Choroid plexus epithelial cell (primary cell): Measurements from ENCODE around the gene CREBL2.
"Not testable (repeated sequence)": the region's sequence is repeated elsewhere in the genome, so short reads cannot be mapped to it uniquely, and the experiment has no call there.

Source experiments
- DNase-seq: peaks from one replicate; pipeline ENCODE4 v3.0.0-alpha.2; 2010; ENCODE audit warnings: low read depth
- H3K4me3 ChIP-seq: 2 replicates; pipeline ENCODE4 v1.5.1; 2011; ENCODE audit warnings: low read depth, mild to moderate bottlenecking, control low read depth, low read length, moderate library complexity
- TF ChIP-seq, protein P1 (sequence below): conservative IDR thresholded peaks from 2 replicates; pipeline ENCODE4 v1.5.1; 2011; ENCODE audit warnings: low read depth, mild to moderate bottlenecking, control low read depth, inconsistent platforms, low read length, moderate library complexity

CREBL2 gene, protein sequence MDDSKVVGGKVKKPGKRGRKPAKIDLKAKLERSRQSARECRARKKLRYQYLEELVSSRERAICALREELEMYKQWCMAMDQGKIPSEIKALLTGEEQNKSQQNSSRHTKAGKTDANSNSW

DNA sequence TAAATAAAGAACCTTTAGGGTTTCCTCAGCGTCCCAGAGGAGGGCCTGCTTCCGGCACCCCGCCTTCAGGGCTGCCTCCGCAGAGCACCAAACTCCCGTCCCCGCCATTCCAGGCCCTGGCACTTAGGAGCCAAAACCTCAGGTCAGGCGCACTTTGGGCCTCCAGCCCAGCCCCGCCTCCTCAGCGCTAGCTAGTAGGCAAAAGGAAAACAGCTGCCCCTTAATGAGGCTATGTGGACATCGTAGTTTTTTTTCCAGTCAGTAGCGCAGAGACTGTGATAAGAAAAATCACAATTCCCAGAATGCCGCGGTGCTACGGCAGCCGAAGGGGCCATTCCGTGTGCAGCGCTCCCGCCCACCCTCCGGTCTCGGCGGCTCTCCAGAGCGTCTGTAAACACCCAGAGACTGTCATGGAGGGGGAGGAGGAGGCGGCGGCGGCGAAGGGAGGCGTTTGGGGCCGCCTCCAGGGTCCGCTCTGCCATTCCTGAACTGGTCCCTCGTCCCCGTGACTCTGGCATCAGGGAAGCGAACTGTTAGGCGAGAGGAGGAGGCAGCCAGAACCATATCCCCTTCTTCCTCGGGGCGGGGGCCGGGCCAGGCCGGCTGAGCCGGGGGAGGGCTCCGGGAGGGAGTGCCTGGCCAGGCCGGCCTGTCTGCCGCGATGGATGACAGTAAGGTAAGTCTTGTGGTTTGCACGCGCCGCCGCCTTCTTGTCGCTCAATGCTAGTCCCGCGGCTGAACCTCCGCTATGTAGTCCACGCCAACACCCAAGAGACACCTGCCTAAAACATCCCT, at the start of gene CREBL2:
Gene CREBL2, plus strand, starts transcription at position 365 of the 795 bp plus-strand sequence. Its CDS starts 297 bp downstream, at position 662.
- TF ChIP-seq, protein P1, sequence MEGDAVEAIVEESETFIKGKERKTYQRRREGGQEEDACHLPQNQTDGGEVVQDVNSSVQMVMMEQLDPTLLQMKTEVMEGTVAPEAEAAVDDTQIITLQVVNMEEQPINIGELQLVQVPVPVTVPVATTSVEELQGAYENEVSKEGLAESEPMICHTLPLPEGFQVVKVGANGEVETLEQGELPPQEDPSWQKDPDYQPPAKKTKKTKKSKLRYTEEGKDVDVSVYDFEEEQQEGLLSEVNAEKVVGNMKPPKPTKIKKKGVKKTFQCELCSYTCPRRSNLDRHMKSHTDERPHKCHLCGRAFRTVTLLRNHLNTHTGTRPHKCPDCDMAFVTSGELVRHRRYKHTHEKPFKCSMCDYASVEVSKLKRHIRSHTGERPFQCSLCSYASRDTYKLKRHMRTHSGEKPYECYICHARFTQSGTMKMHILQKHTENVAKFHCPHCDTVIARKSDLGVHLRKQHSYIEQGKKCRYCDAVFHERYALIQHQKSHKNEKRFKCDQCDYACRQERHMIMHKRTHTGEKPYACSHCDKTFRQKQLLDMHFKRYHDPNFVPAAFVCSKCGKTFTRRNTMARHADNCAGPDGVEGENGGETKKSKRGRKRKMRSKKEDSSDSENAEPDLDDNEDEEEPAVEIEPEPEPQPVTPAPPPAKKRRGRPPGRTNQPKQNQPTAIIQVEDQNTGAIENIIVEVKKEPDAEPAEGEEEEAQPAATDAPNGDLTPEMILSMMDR = no peak
- H3K4me3 ChIP-seq = peak within 1 kb of the TSS; percentile 88
- peak; percentile 98 for DNase-seq

DNA sequence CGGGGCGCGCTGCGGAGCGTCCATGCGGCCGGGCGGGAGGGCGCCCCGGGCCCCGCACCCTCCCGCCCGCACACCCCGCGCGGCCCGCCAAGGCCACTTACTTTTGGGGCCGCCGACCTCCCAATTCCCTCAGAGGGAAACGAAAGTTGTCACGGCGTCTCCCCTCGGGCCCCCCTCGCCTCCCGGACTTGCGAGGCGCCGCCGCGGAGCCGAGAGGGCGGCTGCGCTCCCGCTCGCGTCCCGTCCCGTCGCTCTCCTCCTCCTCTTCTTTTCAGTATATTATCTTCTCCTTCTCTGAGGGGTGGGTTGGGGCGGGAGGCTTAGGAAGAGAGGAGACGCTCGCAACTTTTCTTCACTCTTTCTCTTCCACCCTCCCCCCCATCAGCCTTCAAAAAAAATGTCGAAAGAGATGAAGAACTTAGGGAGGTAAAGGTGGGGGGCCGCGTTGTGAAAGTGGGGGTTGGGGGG, 49.6 kb upstream of the CREBL2 start:
- peak; percentile 42 for DNase-seq
- H3K4me3 ChIP-seq = peak overlapping the region; percentile 82
- TF ChIP-seq, protein P1 = no peak

GRCh38 chr12:12562585-12563261, 49.0 kb upstream of the CREBL2 start, which contains the start of gene DUSP16:
Gene DUSP16, minus strand, starts transcription at chr12:12562863. Its CDS starts 41,765 bp downstream, at chr12:12521098.
- DNase-seq = peak; percentile 96
- H3K4me3 ChIP-seq = peak within 1 kb of the TSS; percentile 82
- TF ChIP-seq, protein P1 = no peak

- DNase-seq = peak; percentile 40
- H3K4me3 ChIP-seq = peak overlapping the region; percentile 82
- TF ChIP-seq, protein P1 = no peak
Measured at GRCh38 chr12:12563290-12563928, 48.3 kb upstream of the CREBL2 start.

DNA sequence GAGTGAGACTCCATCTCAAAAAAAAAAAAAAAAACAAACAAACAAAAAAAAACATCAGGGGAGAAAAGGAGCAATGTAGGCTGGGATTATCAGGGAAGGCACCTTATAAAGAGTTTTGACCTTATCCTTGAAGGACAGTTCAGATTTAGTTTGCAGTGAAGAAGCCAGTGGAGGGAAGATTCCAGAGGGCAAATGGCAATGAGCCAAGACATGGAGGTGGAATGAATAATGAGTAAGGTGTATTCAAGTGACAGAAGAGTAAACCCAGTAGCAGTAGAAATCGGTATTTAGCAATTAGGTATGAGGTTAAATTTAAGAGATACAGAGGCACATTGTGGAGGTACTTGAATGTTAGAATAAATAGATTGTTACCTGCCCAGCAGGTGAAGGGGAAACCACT, 46.8 kb upstream of the CREBL2 start:
- TF ChIP-seq, protein P1 = no peak
- H3K4me3 ChIP-seq = no peak overlapping the region
- DNase-seq = no peak

DNA sequence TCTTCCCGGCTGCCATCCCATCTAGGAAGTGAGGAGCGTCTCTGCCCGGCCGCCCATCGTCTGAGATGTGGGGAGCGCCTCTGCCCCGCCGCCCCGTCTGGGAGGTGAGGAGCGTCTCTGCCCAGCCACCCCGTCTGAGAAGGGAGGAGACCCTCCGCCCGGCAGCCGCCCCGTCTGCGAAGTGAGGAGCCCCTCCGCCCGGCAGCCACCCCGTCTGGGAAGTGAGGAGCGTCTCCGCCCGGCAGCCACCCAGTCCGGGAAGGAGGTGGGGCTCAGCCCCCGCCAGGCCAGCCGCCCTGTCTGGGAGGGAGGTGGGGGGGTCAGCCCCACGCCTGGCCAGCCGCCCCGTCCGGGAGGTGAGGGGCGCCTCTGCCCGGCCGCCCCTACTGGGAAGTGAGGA, 45.7 kb upstream of the CREBL2 start:
- H3K4me3 ChIP-seq, DNase-seq: not testable (repeated sequence)

- TF ChIP-seq, protein P1 = no peak
- no peak overlapping the region for H3K4me3 ChIP-seq
- no peak for DNase-seq
Measured at GRCh38 chr12:12572659-12573058, 39.0 kb upstream of the CREBL2 start.
